GM18861 (cell line): ENCODE measurements around the gene RPL19.
"Not testable (repeated sequence)": the region's sequence is repeated elsewhere in the genome, so short reads cannot be mapped to it uniquely, and the experiment has no call there.

Experiments
- ATAC-seq: cut with Tn5 transposase; IDR thresholded peaks from one replicate; pipeline ENCODE4 v1.9.1; 2021; ENCODE audit not compliant: unreplicated experiment

Gene RPL19

DNA sequence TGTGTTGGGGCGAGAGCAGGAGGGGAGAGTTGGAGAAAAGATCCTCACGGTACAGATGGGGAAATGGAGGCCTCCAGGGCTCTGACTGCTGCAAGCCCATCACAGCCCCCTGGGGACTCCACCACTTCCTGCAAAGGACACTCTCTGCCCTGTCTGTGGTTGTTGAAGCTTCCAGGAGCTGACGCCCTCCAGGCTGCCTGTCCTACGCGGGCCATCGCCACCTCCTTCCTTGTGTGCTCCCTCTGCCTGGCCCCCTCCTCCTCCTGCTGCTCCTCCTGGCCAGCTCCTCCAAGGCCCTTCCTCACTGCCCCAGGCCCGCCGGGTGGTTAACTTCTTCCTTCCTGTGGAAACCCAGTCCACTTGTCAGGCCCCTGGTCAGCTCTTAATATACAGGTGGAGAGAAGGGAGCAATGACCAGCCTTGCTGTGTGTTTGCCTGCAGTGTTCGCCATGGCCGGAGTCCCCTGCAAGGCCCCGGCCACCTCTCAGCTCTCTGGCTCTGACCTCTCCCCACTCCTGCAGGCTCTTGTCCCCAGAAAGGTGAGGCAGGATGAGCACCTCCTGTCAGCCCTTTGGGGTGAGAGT lies 44.0 kb downstream of the RPL19 start:
- ATAC-seq: no peak

DNA sequence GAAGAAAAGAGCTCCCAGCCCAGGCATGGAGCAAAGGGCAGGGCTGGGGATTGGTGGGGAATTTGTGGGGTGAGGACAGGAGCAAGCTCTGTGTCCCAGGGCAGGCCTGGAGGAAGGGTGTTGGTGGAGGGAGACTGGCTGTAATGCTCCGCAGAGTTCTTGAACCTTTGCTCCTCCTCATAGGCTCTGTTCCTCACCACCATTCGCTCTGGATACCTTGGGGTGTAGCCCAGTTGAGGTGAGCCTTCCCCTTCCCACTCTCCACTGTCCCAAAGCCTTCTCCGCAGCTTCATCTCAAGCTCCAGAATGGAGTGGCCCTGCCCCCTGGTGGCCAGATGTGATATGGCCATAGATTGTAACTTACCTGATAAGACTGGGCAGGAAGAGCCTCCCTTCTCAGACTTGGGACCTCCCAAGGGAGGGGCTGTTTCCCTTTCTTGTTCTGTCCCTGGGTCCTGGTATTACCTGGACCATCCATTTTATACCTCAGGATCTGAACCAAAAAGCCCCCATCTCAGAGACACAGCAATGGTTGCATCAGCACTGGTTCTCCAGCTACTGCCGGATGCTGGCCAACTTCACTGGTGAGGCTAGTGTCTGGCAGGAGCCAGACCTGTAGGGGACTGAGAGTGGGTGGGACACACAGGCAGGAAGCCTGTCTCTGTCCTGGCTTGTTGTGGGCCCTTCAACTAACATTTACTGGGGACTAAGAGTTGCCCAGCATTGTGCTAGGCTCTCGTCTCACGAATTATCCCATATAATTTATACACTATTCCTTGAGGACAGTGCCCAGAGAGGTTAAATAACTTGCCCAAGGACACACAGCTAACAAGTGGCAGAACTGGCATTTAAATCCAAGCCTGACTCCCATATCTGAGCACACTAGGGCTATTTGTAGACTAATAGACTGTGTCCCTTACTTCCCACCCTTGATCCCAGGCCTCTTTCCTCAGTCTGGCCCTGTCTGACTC lies 44.8 kb downstream of the RPL19 start:
- ATAC-seq: peak; percentile 67

DNA sequence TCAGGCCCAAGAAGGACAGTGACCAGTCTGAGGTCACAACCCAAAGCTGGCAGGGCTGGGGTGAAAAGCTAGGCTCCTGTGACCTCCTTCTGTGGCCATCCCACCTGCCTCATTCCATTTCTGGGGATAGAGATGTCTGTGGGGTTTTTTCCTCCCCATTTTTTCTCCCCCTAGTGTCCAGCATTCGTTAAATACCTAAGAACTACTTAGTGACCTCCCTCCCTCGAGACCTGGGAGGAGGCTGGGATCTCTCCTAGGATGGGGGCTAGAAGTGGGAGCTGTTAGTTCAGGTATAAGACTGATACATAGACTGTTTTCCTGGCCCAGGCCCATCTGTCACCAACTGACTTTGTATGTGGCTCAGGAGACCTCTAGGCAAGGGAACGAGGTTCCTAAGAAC lies 46.2 kb downstream of the RPL19 start:
- ATAC-seq: no peak

DNA sequence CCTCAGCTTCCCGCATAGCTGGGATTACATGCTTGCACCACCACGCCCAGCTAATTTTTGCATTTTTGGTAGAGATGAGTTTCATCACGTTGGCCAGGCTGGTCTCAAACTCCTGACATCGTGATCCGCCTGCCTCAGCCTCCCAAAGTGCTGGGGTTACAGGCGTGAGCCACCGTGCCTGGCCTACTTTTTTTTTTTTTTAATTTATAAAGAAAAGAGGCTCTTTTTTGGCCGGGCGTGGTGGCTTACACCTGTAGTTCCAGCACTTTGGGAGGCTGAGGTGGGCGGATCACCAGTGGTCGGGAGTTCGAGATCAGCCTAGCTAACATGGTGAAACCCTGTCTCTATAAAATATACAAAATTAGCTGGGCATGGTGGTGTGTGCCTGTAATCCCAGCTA lies 50.0 kb downstream of the RPL19 start:
- not testable (repeated sequence) for ATAC-seq

DNA sequence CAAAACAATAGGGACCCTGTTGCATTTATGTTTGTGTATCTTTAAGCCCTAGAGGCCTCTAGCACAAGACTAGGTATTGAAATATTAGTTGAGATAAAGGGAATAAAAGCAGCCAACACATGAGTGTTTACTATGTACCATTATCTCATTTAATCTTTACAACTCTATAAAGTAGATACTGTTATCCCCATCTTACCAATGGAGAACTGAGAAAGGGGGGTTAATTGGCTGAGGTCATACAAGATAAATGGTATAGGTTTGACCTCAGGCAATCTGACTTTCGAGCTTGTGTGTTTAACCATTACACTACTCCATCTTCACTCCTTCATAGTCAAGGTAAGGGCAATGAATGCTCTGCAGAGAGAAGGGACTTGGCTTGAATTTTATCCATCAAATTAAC lies 51.9 kb downstream of the RPL19 start:
- no peak for ATAC-seq

DNA sequence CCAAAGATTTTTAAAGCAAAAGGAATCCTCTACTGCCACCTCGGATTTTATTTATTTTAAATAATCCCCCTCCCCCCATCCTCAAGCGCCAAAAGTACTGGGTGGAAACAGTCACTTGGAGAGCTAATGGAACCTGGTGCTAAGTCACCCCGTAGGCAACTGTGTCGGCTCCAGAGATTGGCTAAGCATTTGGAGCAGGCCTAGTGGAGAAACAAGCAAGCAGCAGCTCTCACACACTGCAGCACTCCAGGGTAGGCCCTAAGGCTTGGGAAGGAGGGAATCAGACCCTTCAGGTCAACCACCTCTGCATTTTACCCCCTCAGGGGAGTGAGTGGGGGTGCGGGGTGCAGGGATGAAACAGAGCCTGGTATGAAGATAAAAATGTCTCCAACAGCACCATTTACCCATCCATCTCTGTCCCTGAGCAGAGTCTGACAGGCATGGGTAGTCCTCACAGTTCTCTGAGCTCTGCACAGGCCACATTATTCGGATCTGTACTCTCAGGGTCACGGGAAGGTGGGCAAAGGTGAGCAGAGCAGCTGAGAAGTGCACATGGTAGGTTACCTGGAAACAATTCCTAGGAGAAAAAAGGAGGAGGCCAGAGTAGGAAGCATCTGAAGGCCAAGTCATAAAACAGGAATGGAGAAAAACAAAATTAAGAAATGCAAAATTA lies 52.8 kb downstream of the RPL19 start:
- no peak for ATAC-seq
